ENCODE measurements around the gene GRID1. TPM values are rescaled to one million over a fixed set of nuclear protein-coding genes. Genes with fewer than 3 reads are reported as not detected.

Gene GRID1
- total RNA-seq, 2 donors from 2014 or later: 0.27 to 0.85 TPM

DNA sequence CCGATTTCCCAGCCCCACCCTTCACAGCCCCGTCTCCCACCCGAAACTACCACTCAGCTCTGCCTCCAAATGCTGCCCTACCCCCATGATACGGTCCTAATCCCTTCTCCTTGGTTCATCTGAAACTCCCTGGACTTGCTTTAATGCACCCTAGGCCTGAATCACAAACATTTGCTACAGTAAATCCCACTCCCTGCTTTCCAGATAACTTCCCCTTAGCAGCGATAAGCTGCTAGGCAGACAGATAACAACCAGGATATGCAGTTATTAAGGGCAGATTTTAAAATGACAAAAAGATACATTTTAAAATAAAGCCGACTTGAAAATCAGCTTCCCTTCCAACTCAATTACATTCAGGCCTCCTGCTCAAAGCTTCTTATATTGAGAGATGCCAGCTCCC is 514.7 kb downstream of the GRID1 start:
- H3K9me3 ChIP-seq: no peaks in the 10 kb centered on the region
- TF ChIP-seq, protein P1, sequence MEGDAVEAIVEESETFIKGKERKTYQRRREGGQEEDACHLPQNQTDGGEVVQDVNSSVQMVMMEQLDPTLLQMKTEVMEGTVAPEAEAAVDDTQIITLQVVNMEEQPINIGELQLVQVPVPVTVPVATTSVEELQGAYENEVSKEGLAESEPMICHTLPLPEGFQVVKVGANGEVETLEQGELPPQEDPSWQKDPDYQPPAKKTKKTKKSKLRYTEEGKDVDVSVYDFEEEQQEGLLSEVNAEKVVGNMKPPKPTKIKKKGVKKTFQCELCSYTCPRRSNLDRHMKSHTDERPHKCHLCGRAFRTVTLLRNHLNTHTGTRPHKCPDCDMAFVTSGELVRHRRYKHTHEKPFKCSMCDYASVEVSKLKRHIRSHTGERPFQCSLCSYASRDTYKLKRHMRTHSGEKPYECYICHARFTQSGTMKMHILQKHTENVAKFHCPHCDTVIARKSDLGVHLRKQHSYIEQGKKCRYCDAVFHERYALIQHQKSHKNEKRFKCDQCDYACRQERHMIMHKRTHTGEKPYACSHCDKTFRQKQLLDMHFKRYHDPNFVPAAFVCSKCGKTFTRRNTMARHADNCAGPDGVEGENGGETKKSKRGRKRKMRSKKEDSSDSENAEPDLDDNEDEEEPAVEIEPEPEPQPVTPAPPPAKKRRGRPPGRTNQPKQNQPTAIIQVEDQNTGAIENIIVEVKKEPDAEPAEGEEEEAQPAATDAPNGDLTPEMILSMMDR (IDR thresholded peaks at IDR 0.05): no peak
- H3K27ac ChIP-seq: no peak overlapping the region
- ATAC-seq (ENCODE audit: insufficient number of reproducible peaks, low FRiP score, low read depth) (no peak), DNase-seq (ENCODE audit: low spot score) (no peak)
- no peaks in the 10 kb centered on the region for H3K27me3 ChIP-seq (replicated peaks; ENCODE audit: insufficient read depth)
- H3K4me3 ChIP-seq: no peak overlapping the region
- no peaks in the 10 kb centered on the region for H3K36me3 ChIP-seq
- H3K4me1 ChIP-seq (ENCODE audit: control insufficient read depth in 1 of 2, low read depth in 2 of 2): no peaks in the 10 kb centered on the region

DNA sequence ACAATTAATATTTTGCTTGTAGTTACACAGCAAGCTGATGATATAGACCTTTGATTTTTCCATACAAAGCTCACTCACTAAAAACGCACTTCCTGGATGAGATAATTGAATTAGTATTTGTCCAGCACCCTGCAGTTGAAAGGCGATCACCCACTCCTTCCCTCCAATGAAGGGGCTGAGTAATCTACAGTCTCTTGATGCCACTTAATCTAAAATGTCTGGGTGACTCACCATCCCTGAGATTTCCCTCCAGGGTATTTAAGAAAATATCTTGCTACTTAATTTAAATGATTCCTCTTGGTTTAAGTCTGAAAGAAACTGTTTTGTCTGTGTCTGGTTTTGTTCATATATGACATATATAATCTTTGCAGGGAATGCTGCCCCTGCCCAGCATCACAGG is 515.3 kb downstream of the GRID1 start:
- ATAC-seq (ENCODE audit: insufficient number of reproducible peaks, low FRiP score, low read depth): no peak
- TF ChIP-seq, protein P1 (IDR thresholded peaks at IDR 0.05): no peak
- H3K4me3 ChIP-seq: no peak overlapping the region

DNA sequence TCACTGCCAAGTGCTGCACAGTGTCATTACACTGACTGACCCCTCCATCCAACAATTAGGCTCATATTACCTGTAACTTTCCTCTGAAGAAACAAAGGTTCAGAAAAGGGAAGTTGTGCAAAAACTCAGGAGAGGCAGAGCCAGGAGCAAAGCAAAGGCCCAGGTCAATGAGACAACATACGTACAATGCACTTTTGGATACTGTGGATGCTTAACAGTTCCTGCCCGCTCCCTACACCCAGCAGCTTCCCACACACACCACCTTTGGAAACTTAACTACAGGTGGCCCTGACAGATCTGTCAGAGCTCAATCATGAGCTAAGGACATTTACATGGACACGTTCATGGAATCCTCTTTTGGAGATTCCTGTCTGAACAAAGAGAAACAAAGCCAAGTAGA is 515.9 kb downstream of the GRID1 start:
- TF ChIP-seq, protein P1 (IDR thresholded peaks at IDR 0.05): no peak
- H3K9me3 ChIP-seq: no peaks in the 10 kb centered on the region
- H3K4me1 ChIP-seq (ENCODE audit: control insufficient read depth in 1 of 2, low read depth in 2 of 2): no peaks in the 10 kb centered on the region
- no peak for ATAC-seq (ENCODE audit: insufficient number of reproducible peaks, low FRiP score, low read depth)
- H3K36me3 ChIP-seq: no peaks in the 10 kb centered on the region
- no peak overlapping the region for H3K27ac ChIP-seq
- DNase-seq (ENCODE audit: low spot score): no peak
- H3K27me3 ChIP-seq (replicated peaks; ENCODE audit: insufficient read depth): no peaks in the 10 kb centered on the region
- no peak overlapping the region for H3K4me3 ChIP-seq

More for the DNA sequence above, 515.3 kb downstream of the GRID1 start:
- H3K27ac ChIP-seq: no peak overlapping the region
- no peaks in the 10 kb centered on the region for H3K27me3 ChIP-seq (replicated peaks; ENCODE audit: insufficient read depth)
- H3K36me3 ChIP-seq: no peaks in the 10 kb centered on the region
- no peaks in the 10 kb centered on the region for H3K9me3 ChIP-seq
- DNase-seq (ENCODE audit: low spot score): no peak
- H3K4me1 ChIP-seq (ENCODE audit: control insufficient read depth in 1 of 2, low read depth in 2 of 2): no peaks in the 10 kb centered on the region

DNA sequence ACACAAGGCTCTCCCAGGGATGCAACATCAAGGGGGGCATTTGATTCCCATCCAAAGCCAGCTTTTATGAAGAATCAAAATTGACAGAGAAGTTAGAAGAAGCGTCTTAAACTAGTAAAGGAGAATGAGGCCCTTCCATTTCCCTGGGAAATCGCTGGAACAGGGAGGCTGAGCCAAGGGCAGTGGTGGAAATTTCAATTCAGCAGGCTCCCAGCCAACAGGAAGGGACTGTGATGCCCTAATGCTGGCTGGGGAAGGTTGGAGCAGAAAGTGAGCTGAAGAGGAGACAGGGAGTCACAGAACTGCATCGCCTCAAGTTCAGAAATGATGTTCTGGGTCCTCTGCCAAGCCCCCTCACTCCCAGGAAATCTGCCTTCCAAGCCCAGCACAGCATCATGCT is 517.3 kb downstream of the GRID1 start:
- H3K27ac ChIP-seq: no peak overlapping the region
- no peaks in the 10 kb centered on the region for H3K27me3 ChIP-seq (replicated peaks; ENCODE audit: insufficient read depth)
- H3K4me3 ChIP-seq: no peak overlapping the region
- TF ChIP-seq, protein P1 (IDR thresholded peaks at IDR 0.05): no peak
- H3K9me3 ChIP-seq: no peaks in the 10 kb centered on the region
- H3K36me3 ChIP-seq: no peaks in the 10 kb centered on the region
- H3K4me1 ChIP-seq (ENCODE audit: control insufficient read depth in 1 of 2, low read depth in 2 of 2): no peaks in the 10 kb centered on the region
- no peak for ATAC-seq (ENCODE audit: insufficient number of reproducible peaks, low FRiP score, low read depth)
- DNase-seq (ENCODE audit: low spot score): no peak

DNA sequence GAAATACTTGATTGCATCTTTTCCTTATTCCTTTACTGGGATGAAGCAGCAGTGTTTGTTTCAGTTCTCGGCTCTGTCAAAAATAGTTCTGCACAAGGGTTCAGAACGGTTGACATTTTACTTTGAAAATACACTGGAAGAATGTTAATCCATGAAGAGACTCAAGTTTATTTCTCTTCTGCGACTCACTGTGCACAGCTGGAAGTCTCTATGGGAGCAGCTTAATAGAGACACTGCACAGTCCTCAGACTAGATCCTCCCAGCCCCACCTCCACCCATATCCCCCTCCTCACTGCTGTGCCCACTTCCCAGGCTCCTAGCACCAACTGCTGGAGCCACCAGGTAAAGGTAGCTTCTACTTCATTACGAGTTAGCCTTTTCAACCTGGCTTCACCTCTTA is 517.8 kb downstream of the GRID1 start:
- Histone ChIP-seq H3K27ac (no peak overlapping the region), H3K4me1 (ENCODE audit: control insufficient read depth in 1 of 2, low read depth in 2 of 2) (no peaks in the 10 kb centered on the region), H3K27me3 (replicated peaks; ENCODE audit: insufficient read depth) (no peaks in the 10 kb centered on the region), H3K9me3 (no peaks in the 10 kb centered on the region), H3K36me3 (no peaks in the 10 kb centered on the region), H3K4me3 (no peak overlapping the region)
- TF ChIP-seq, protein P1 (IDR thresholded peaks at IDR 0.05): no peak
- ATAC-seq (ENCODE audit: insufficient number of reproducible peaks, low FRiP score, low read depth) (no peak), DNase-seq (ENCODE audit: low spot score) (no peak)
